Peyer's patch (tissue), 4 donors: ENCODE measurements around the gene TRAPPC12. TPM values are rescaled to one million over a fixed set of nuclear protein-coding genes. Genes with fewer than 3 reads are reported as not detected.

ENCODE experiments used
- DNase-seq, 3 donors: peaks; one replicate each; pipeline ENCODE4 v3.0.0-alpha.2; 2017 to 2019
- H3K27ac ChIP-seq, 4 donors: fragments of 200-600 bp; sonication (generic); one replicate each; pipeline ENCODE4 v1.5.1; 2016 to 2019
- H3K27me3 ChIP-seq, 2 donors: fragments of 200-600 bp; sonication (generic); one replicate each; pipeline ENCODE4 v1.5.1; 2019
- H3K36me3 ChIP-seq, 3 donors: fragments of 200-600 bp; sonication (generic); one replicate each; pipeline ENCODE4 v1.5.1; 2016 to 2019
- H3K4me1 ChIP-seq, 4 donors: fragments of 200-600 bp; sonication (generic); one replicate each; pipeline ENCODE4 v1.5.1; 2016 to 2019
- H3K4me3 ChIP-seq, 4 donors: fragments of 200-600 bp; sonication (generic); 1 replicate in 3 of 4; 2 replicates in 1 of 4; pipeline ENCODE4 v1.5.1; 2016 to 2019; ENCODE audit warnings: mild to moderate bottlenecking in 1 of 4
- H3K9me3 ChIP-seq, 4 donors: fragments of 200-600 bp; sonication (generic); one replicate each; pipeline ENCODE4 v1.5.1; 2016 to 2019; ENCODE audit warnings: mild to moderate bottlenecking in 1 of 4
- CTCF ChIP-seq, 6 experiments: fragments of 450-650 bp in 4 of 6; fragments of 200-600 bp in 2 of 6; sonication (generic) in 1 of 6; IDR thresholded peaks; one replicate each; pipeline ENCODE4 v1.5.1; 2017 to 2019; ENCODE audit warnings: antibody characterized with exemption in 6 of 6, mild to moderate bottlenecking in 3 of 6, moderate library complexity in 1 of 6
- POLR2A ChIP-seq, 2 donors: fragments of 450-650 bp; IDR thresholded peaks; one replicate each; pipeline ENCODE4 v1.5.1; 2017; ENCODE audit warnings: antibody characterized with exemption in 2 of 2, mild to moderate bottlenecking in 2 of 2, moderate library complexity in 2 of 2
- total RNA-seq, 4 donors: library from RNA; depleted of rRNA; stranded (reverse); fragments of >200 nt; gene quantifications; one replicate each; pipeline ENCODE4 v1.1.0, GENCODE V29; 2016

The TRAPPC12 gene
- total RNA-seq, 4 donors from 2014 or later = 122 to 191 (median 158) TPM

- DNase-seq = no peak
- Histone ChIP-seq H3K27me3 (no peaks in the 10 kb centered on the region), H3K4me3 (no peak overlapping the region), H3K36me3 (peaks cover 0 to 11% (median 0%) of the 10 kb centered on the region in 3 donors), H3K4me1 (no peaks in the 10 kb centered on the region), H3K9me3 (no peaks in the 10 kb centered on the region), H3K27ac (no peak overlapping the region)
- TF ChIP-seq POLR2A (IDR thresholded peaks at IDR 0.05) (no peak), CTCF (IDR thresholded peaks at IDR 0.05) (no peak)
Observed at GRCh38 chr2:3411103-3411502, 31.6 kb downstream of the TRAPPC12 start.

- Histone ChIP-seq H3K27me3 (no peaks in the 10 kb centered on the region), H3K9me3 (no peaks in the 10 kb centered on the region), H3K4me3 (no peak overlapping the region), H3K36me3 (peaks cover 0 to 18% (median 0%) of the 10 kb centered on the region in 3 donors), H3K27ac (no peak overlapping the region), H3K4me1 (no peaks in the 10 kb centered on the region)
- no peak for DNase-seq
- TF ChIP-seq CTCF (IDR thresholded peaks at IDR 0.05) = no peak
- no peak for TF ChIP-seq POLR2A (IDR thresholded peaks at IDR 0.05)
Observed at GRCh38 chr2:3413697-3414096, 34.2 kb downstream of the TRAPPC12 start.

GRCh38 chr2:3414133-3414860 lies 34.8 kb downstream of the TRAPPC12 start:
- no peak for DNase-seq
- Histone ChIP-seq H3K27me3 (no peaks in the 10 kb centered on the region), H3K4me3 (no peak overlapping the region), H3K9me3 (no peaks in the 10 kb centered on the region), H3K36me3 (peaks cover 0 to 20% (median 0%) of the 10 kb centered on the region in 3 donors), H3K27ac (no peak overlapping the region), H3K4me1 (no peaks in the 10 kb centered on the region)
- TF ChIP-seq CTCF (IDR thresholded peaks at IDR 0.05) (no peak), POLR2A (IDR thresholded peaks at IDR 0.05) (no peak)

GRCh38 chr2:3418766-3419404 lies 39.4 kb downstream of the TRAPPC12 start:
- Histone ChIP-seq H3K27ac (no peak overlapping the region), H3K27me3 (no peaks in the 10 kb centered on the region), H3K4me1 (no peaks in the 10 kb centered on the region), H3K9me3 (no peaks in the 10 kb centered on the region), H3K36me3 (peaks cover 0 to 47% (median 0%) of the 10 kb centered on the region in 3 donors), H3K4me3 (no peak overlapping the region)
- DNase-seq = no peak
- TF ChIP-seq POLR2A (IDR thresholded peaks at IDR 0.05) (no peak), CTCF (IDR thresholded peaks at IDR 0.05) (no peak)

GRCh38 chr2:3420076-3420768 lies 40.7 kb downstream of the TRAPPC12 start:
- Histone ChIP-seq H3K9me3 (no peaks in the 10 kb centered on the region), H3K4me1 (no peaks in the 10 kb centered on the region), H3K27me3 (no peaks in the 10 kb centered on the region), H3K27ac (no peak overlapping the region), H3K4me3 (no peak overlapping the region), H3K36me3 (peaks cover 0 to 44% (median 0%) of the 10 kb centered on the region in 3 donors)
- TF ChIP-seq POLR2A (IDR thresholded peaks at IDR 0.05) = no peak
- no peak for TF ChIP-seq CTCF (IDR thresholded peaks at IDR 0.05)
- no peak for DNase-seq
